Mammary epithelial cell (primary cell): Measurements from ENCODE around the gene SULT2B1.

Experiments used
- EZH2 ChIP-seq: IDR thresholded peaks from 2 replicates; pipeline ENCODE4 v1.6.1; 2012; ENCODE audit warnings: low read length, inconsistent platforms, borderline replicate concordance
- TF ChIP-seq, protein P1 (sequence below), 2 donors: IDR thresholded peaks in 1 of 2; conservative IDR thresholded peaks in 1 of 2; 2 replicates each; pipeline ENCODE4 v1.5.1; 2011 to 2012; ENCODE audit warnings: inconsistent platforms in 2 of 2, low read length in 2 of 2, mild to moderate bottlenecking in 2 of 2, control low read depth in 1 of 2, low read depth in 1 of 2; ENCODE audit not compliant: insufficient read depth in 1 of 2; ENCODE audit errors: extremely low read depth in 1 of 2

DNA sequence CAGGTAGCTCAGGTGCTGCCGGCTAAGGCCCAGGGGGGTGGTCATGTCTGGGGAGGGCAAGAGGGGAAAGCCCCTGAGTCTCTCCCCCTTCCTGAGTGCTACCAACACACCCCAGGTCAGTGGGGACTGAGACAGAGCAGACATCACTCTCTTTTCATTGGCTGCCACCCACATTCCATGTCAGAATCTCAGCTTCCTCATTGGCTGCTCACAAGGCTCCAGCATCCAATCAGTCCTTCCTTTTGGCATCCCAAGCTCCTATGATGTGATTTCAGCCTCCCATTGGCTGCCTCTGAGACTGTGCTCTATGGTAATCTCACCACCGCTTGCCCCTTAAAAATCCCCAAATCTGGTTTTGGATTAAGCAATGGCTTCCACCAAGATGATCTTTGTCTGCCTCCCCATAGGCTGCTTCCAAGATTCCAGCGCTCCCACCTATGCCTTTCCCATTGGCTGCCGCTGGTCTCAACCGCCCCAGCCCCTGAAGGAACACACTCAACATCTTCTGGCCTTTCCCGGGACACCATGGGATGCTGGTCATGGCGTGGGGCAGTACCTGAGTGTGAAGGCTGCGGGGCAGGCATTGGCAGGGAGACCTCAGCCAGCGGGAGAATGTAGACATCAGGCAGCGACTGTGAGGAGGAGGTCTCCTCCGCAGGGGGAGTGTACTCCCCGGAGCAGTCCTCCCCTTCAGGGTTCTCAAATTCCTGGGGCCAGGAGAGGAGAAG, 42.3 kb upstream of the SULT2B1 start:
- TF ChIP-seq, protein P1, sequence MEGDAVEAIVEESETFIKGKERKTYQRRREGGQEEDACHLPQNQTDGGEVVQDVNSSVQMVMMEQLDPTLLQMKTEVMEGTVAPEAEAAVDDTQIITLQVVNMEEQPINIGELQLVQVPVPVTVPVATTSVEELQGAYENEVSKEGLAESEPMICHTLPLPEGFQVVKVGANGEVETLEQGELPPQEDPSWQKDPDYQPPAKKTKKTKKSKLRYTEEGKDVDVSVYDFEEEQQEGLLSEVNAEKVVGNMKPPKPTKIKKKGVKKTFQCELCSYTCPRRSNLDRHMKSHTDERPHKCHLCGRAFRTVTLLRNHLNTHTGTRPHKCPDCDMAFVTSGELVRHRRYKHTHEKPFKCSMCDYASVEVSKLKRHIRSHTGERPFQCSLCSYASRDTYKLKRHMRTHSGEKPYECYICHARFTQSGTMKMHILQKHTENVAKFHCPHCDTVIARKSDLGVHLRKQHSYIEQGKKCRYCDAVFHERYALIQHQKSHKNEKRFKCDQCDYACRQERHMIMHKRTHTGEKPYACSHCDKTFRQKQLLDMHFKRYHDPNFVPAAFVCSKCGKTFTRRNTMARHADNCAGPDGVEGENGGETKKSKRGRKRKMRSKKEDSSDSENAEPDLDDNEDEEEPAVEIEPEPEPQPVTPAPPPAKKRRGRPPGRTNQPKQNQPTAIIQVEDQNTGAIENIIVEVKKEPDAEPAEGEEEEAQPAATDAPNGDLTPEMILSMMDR (conservative IDR thresholded peaks at IDR 0.05 in 1 of 2, IDR thresholded peaks at IDR 0.05 in 1 of 2; ENCODE audit: extremely low read depth in 1 of 2, insufficient read depth in 1 of 2, low read depth in 1 of 2, low read length in 2 of 2) = no peak
- no peak for TF ChIP-seq EZH2
